IPS-11a (cell line): Measurements from ENCODE around the gene SLC26A1.
"Not testable (repeated sequence)": the region's sequence is repeated elsewhere in the genome, so short reads cannot be mapped to it uniquely, and the experiment has no call there.

Experiments
- H3K4me3 ChIP-seq: one replicate; pipeline ENCODE4 v1.5.1; 2013; ENCODE audit warnings: low read depth, low read length, control low read depth

SLC26A1 gene

DNA sequence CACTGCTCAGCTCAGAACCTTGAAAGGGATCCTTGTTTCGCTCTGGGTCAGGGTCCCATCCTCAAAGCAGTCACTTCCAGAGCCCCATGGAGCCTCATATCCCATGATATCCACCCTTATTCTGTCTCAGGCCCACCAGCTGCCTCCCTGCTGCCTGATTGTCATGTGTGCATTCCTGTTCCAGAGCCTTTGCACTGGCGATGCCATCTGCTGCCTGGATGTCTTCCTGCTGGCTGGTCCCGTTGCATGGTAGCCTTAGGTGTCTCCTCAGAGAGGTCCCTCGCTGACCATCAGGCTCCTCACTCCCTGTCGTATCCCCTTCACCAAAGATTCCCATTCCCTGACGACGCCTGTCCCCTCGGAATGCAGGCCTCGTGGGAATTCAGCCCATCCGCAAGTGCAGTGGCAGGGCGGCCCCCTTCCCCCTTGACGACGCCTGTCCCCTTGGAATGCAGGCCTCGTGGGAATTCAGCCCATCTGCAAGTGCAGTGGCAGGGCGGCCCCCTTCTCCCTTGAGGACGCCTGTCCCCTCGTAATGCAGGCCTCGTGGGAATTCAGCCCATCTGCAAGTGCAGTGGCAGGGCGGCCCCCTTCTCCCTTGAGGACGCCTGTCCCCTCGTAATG, 6.1 kb upstream of the SLC26A1 start:
- H3K4me3 ChIP-seq = not testable (repeated sequence)

DNA sequence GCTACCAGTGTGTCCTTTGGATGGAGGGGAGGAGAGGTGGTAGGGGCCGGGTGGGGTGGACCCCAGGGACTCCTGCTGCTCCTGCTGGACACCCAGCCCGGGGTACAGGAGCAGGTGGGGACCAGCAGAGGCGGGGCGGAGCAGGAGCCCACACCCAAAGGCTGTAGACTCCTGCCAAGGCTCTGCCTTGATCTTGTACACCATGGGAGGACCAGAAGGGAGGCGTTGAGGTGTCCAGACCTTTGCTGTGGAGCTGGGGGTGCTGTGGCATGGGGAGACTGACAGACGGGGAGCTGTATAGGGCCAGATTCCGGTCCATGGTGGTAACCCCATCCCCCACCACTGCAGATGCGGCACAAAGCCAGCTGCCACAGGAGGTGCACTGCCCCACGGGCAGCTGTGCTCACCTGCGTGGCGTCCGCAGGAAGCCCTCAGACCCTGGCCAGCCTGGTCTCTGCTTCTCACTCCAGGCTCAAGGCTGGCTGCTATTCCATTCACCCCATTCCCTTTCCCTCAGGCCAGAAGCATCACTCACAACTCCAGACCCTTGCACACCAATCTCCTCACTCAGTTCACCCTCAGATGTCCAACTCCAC, 5.0 kb upstream of the SLC26A1 start:
- H3K4me3 ChIP-seq = no peak overlapping the region

DNA sequence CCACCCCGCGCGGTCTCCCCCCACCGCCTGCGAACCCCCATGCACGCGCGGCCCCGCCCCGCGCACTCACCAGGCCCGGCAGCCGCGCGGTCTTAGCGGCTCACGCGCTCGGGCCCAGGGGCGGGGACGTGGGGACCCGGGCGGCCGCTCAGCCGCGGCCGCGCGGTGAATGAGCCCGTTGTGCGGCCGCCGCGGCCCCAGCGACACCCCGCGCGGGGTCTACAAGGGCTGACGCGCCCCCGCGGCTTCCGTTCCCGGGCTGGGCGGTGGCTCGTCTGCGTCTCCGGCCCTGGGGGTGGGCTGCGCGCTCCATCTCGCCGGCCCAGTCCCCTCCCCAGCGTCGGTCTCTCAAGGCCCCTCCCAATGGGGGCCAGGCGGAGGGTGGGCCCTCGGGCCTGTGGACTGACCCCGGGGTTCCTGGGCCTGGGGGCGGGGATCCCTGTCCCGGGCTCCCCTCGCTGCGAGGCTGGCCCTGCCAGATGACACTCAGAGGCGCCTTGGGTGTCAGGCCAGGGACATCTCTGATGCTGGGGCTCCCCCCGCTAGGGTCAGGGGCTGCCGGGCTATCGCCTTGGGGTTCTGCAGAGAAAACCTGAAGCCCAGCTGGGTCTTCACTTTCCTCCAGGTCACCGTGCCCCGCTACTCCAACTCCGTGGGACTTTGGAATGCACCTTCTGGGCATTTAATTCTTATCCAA, 4.3 kb upstream of the SLC26A1 start:
- peak overlapping the region; percentile 27 for H3K4me3 ChIP-seq

DNA sequence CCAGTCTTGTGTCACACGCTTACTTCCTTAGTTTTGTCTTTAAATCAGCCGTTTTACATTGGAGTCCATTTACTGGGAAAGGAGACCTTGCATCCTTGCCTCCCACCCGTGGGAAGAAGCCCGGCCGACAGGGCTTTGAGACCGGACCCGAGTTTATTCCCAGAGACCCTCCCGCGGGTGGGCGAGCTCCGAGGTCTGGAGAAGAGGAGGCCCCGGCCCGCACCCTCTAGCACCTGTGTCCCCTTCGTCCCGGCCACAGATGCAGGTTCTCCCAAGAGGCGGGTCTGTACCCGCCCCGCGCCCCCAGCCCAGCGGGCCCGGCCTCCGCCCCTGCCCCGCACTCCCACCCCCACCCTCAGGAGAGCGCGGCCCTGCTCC, 3.8 kb upstream of the SLC26A1 start:
- H3K4me3 ChIP-seq = no peak overlapping the region

DNA sequence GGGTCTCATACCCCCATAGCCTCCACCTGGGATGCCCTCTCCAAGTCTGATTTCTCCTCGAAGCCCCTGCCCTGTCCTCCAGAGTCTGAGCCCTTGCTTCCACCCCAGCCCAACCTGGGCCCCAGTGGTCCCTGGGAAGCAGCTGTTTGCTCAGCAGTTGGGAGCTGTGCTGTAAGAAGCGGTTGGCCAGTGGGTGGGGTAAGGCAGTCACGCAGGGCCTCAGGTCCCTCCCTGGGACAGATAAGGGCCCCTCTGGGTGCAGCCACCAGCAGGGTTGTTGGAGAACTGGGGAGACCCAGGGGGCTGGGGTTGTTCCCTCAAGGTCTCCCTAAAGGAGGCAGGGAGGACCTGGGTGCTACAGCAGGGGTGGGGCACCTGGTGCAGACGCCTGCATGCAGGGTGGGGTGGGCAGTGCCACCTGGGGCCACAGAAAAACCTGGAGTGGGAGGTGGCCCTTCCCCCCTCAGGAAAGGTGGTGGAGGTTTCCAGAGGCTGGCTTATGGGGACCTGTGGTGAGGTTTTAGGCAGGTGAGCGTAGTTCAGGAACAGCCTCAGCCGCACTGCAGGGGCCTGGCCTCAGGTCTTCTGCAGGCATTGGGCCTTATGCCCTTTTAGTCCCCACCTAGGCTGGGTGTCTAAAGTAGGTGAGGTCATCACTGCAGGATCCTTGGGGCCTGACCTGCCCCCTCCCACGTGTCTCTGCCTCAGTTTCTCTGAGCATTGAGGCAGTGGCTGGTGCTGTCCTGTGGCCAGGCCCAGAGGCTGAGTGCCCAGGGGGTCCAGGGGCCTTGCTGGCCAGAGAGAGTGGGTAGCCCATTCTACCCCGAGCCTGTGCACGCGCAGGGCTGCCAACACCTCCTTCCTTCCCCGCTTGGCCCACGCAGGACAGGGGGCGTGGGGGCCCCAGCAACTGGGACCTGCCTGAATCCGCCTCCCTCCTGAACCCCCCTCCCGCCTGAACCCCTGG, 3.1 kb upstream of the SLC26A1 start:
- no peak overlapping the region for H3K4me3 ChIP-seq

DNA sequence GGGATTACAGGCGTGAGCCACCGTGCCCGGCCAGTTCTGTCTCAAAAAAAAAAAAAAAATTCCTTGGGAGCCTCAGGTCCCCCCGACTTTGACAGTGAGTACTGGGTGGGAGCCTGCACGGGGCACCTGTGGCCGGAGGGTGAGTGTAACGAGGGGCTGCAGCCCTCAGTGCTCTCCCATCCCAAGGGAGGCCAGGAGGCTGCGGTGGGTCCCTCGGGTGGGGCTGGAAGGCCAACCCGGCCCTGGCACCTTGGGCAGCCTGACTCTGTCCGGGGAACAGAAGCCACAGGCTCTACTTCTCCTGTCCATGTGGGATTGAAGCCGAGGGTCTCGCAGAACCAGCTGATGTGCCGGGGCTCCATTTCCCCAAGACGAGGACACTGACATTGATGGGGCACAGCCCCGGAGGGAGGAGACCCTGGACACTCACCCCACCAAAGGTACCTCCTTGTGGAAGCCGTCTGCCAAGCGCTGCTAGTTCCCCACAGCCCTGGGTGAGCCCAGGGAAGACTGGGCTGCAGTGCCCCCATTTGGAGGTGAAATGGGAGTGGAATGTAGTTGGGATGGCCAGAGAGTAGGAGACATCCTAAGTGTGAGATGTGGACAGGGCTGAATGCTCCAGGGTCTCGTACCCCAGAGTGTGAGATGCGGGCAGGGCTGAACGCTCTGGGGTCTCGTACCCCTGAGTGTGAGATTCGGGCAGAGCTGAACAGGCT, 2.3 kb upstream of the SLC26A1 start:
- no peak overlapping the region for H3K4me3 ChIP-seq

DNA sequence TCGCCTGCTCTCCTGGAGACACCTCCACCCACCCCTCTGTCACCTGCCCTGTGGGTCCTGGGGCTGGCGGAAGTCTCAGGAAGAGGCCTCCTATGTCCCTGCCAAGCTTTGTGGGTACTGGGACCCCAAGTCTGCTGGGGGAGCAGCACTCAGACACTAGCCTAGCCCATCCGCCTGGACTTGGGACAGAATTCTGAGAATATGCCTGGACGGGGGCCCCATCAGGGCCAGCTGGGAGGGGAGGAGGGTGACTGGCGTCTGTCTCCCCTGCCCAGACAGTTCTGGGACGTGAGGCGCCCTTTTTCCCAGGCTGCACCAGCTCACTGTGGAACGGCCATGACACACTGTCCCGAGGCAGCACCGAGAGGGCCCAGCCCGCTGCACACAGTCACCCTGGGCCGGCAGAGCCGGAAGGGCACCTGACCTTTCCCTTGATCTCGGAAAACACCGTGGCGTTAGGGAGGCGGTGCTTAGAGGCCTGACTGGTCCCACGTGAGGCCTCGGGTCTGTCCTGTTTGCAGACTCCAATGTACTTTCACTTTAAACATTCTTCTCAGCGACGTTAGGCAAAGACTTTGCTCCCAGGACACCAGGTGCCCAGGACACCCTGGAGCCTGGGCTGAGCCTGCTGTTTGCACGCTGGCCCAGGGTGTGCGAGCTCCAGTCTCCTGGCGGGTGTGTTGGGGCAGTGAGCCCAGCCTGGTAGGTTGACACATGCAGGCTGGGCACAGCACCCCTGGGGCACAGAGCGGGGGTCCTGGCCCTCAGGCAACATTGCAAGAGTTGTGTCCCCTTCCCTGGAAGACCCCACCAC, 700 bp downstream of the SLC26A1 start:
- H3K4me3 ChIP-seq = no peak overlapping the region

DNA sequence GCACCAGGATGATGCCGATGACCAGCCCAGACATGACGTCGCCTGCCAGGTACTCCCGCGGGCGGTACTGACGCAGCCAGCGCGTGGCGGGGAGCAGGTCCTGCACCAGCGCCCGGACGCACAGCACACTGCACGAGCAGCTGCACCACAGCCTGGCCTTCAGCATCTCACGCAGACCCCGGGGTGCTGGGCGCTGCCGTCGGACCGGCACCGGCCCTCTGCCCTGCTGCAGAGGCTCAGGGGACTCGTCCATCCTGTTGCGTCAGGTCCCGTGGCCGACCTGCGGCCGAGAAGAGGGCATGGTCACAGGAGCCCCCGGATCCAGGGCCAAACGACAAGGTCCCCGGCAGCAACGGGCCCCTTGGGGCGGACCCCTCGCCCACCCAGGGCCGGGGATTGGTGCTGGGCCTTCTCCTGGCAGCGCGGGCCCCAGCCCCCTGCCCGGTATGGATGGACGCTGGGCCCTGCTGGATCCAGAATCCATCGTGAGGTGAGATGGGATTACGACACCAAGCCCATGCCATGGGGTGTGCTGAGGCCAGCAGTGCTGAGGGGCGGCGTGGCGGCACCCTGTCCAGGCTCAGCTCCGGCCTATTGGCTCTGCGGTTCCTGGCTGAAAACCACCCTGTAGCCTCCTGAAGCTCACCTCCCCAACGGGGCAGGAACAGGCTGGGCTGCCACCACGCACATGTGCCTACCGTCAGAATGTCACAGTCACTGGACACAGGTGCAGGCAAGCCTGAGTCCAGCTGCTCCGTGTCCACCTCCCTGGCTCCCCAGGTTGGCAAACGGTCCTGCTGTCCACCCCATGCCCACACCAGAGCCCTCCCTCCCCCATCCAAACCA, 1.5 kb downstream of the SLC26A1 start:
- H3K4me3 ChIP-seq = no peak overlapping the region

DNA sequence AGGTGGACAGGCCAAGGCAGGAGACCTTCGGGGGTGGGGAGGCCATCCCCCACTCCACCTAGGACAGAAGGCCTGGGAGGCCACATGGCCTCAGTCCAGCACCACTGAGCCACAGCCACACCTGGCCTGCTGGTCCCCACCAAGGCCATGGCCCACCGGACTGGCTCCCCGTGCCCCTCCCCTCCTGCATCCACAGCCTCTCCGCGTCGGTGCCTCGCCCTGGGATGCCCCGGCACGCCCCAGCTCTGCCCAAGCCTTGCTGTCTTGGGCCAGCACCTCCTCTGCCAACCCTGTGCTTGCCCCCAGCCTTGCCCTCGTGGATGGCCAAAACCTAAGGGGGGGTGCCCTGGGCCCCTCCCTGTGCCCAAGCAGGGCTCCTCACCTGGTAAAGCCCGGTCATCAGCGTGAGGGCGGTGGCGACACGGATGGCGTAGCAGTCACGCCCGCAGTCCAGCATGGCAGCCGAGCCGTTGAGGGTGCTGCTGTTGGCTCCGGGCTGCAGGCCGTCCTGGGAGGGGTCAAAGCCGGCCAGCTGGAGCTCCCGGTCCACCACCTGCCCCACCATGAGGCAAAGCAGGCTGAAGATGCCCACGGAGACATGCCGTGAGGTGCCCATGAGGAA, 2.3 kb downstream of the SLC26A1 start:
- no peak overlapping the region for H3K4me3 ChIP-seq

DNA sequence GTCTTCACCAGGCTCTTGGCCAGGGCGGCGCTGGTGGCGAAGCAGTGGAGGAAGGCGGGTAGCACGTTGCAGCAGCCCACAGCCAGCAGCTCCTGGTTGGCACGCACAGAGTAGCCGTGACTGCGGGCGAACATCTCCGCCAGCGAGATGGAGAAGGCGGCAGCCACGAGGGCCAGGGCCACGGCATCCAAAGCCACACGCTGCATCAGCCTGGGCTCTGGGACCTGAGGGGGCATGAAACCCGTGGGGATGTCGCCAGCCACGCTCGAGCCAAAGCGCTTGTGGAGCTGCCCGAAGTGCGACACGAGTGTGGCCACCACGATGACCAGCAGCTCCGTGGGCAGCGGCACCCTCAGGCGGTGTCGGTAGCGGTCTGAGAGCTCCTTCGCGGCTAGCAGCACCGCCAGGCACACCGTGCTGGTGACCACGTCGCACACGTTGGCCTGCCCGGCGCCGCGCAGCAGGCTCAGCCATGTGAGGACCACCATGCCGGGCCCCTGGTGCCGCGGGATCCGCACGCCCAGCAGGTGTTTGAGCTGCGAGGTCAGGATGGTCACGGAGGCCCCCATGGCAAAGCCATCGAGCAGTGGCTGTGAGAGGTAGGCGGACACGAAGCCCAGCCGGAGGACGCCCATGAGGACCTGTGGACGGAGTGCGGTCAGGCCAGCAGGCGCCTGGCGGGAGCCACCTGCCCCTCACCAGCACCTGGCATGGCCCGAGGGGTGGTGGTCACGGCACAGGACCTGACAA, 3.3 kb downstream of the SLC26A1 start:
- H3K4me3 ChIP-seq = no peak overlapping the region

DNA sequence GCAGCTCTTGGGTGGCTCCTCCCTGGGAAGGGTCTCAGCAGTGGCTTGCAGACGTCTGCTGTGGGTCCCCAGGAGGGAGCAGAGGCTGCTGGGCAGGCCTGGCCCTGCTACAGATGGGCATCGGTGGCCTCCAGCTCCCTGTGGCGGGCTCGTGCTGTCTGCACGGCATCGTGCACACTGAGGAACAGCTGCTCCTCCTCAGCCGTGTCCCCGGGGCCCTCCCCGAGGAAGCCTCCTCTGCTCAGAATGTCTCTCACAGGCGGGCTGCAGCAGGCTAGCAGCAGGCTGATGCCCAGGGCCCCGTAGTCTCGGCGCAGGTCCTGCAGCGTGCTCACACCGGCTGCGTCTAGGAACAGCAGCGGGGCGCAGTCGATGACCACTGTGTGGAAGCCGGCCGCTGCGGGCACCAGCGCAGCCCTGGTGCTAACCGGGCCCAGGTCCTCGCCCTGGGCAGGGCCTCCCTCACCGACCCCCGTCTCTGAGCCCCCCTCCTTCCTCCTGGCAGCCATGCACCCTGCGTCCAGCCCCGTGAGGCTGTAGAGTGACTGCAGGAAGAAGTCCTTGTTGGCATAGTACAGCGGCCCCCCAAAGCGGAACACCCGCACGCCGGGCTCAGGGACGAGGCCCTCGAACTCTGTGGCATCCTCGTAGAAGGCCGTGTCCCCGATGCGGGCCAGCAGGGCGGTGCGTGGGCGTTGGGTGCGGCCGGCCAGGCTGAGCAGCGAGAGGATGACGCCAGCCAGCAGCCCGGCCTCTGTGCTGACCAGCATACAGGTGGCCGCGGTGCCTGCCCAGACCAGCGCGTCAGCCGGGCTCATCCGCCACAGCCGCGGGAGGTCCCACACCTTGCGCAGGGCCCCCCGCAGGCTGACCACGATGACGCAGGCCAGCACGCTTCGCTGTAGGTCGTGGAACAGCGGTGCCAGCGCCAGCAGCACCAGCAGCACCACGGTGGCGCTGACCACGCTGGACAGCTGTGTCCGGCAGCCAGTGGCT, 4.2 kb downstream of the SLC26A1 start:
- H3K4me3 ChIP-seq = no peak overlapping the region

DNA sequence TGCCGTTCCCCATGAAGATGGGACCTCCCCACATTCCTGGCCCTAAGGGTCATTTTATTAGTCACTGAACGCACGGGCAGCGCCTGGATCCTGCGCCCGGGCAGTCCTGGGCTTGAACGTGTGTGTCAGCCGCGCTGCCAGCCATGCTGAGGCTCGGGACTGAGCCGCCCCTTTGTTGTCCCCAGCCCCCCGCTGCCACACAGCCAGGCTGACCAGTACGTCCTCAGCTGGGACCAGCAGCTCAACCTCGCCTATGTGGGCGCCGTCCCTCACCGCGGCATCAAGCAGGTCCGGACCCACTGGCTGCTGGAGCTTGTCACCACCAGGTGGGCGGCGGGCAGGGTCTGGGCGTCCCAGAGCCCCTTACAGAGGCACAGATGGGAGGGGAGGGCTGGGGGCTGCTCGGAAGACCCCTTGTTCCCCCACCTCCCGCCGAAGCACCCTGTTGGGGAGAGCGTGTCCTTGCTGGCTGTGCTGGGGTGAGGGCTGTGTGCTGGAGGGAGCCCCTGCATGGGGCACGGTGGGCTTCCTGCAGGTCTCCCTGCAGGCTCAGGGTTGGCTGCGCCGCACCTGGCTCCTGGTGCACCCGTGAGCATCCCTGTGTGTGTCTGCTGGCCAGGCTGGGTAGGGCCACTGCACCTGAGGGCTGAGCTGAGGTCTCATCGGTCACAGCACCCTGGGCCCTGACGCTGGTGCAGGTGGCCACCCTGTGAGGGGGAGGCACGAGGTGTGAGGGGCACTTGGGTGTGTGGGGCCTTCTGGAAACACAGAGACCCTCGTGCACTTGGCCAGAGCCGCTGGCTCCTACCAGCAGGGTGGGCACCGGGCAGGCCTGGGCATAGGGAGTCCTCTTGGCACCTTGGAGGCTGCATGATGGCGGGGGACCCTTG, 5.3 kb downstream of the SLC26A1 start:
- H3K4me3 ChIP-seq = peak overlapping the region; percentile 47

DNA sequence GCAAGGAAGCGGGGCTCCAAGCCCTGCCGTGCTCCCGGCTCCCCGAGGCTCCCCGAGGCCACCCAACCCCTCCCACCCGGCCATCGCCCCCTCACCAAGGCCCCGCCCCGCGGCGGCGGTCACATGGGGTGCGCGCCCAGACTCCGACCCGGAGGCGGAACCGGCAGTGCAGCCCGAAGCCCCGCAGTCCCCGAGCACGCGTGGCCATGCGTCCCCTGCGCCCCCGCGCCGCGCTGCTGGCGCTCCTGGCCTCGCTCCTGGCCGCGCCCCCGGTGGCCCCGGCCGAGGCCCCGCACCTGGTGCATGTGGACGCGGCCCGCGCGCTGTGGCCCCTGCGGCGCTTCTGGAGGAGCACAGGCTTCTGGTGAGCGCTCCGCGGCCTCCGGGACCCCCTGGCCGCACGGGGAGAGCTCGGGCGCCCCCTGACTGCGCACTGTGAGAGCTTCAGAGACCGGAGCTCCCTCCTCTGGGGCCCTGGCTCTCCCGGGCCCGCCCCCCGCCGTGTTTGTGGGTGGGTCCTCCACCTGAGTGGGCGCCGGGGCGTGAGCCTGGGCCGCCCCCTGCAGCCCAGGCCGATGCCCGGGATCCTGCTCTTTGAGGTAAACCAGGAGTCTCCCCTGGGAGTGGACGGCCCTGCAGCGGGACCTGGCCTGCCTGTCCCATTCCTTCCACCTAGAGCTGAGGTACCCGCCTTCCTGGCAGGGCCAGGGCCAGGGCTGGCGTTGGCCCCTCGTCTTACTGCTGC, 6.2 kb downstream of the SLC26A1 start, which contains the start of gene IDUA:
IDUA (plus strand) TSS at position 166 of the 745 bp plus-strand sequence; CDS start at position 207, 41 bp downstream.
- peak within 1 kb of the TSS; percentile 47 for H3K4me3 ChIP-seq

DNA sequence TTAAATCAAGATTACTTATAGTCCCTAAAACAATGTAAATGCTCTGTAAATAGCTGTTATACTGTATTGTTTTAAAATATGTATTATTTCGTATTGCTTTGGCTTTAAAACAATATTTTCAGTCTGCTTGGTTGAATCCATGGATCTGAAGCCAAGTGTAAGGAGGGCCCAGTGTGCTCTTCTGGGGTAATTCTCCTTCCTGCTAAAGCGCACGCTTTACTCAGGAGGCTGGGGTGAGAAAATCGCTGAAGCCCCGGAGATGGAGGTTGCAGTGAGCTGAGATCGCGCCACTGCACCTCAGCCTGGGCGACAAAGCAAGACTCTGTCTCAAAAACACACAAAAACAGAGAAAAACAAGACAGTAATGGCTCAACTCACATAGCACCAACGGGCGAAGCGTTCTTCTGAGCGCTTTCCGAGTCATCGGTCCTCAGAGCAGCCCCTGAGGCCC, 6.8 kb downstream of the SLC26A1 start:
- peak overlapping the region; percentile 47 for H3K4me3 ChIP-seq
